ENCODE results near the gene SPEF1. TPM values are rescaled to one million over a fixed set of nuclear protein-coding genes. Genes with fewer than 3 reads are reported as not detected.
A peak's percentile ranks its signal among the peaks of the same experiment; 100 is the strongest.

Gene SPEF1
- total RNA-seq, 1 donor from 2014 or later: 0.22 TPM

- TF ChIP-seq, protein P1, sequence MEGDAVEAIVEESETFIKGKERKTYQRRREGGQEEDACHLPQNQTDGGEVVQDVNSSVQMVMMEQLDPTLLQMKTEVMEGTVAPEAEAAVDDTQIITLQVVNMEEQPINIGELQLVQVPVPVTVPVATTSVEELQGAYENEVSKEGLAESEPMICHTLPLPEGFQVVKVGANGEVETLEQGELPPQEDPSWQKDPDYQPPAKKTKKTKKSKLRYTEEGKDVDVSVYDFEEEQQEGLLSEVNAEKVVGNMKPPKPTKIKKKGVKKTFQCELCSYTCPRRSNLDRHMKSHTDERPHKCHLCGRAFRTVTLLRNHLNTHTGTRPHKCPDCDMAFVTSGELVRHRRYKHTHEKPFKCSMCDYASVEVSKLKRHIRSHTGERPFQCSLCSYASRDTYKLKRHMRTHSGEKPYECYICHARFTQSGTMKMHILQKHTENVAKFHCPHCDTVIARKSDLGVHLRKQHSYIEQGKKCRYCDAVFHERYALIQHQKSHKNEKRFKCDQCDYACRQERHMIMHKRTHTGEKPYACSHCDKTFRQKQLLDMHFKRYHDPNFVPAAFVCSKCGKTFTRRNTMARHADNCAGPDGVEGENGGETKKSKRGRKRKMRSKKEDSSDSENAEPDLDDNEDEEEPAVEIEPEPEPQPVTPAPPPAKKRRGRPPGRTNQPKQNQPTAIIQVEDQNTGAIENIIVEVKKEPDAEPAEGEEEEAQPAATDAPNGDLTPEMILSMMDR (IDR thresholded peaks at IDR 0.05; ENCODE audit: partially characterized antibody, unreplicated experiment): no peak
- H3K4me3 Mint-ChIP-seq (ENCODE audit: unreplicated experiment): peak overlapping the region; percentile 59
These were observed 3.6 kb upstream of the SPEF1 start for GRCh38 chr20:3784863-3785239.

DNA sequence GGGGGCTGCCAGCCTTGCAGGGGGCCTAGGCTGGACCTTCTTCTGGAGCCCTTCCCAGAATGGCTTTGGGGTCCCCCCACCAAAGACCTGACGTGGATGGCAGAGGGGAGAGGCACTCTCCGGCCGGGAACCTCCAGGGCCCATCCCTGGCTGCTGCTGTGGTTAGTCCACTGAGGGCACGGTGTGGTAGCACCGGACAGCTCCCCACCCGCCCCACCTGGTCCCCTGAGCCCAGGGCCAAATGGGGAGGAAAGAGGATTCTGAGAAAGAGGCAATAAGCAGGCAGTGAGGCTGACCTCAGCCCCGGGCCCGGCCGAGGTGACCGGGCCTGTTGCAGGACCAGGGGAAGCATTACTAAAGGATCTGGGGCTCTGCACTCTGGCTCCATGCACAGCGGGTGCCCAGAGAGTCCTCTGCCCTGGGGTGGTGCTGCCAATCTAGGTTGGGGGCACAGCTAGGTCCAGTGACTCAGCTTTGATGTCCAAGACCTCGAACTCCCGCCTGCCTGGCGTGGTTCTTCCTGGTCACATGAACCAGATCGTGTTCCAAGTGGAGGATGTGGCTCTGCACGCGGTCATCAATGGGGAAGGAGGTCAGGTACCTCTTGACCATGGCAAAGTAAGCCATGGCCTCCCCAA, 3.1 kb upstream of the SPEF1 start:
- TF ChIP-seq, protein P1 (IDR thresholded peaks at IDR 0.05; ENCODE audit: partially characterized antibody, unreplicated experiment): no peak
- H3K9me3 Mint-ChIP-seq (ENCODE audit: unreplicated experiment): peaks cover 5% of the 10 kb centered on the region
- no peak overlapping the region for H3K27ac Mint-ChIP-seq (ENCODE audit: unreplicated experiment)
- DNase-seq: no peak
- no peaks in the 10 kb centered on the region for H3K36me3 Mint-ChIP-seq (ENCODE audit: unreplicated experiment)
- peak overlapping the region; percentile 59 for H3K4me3 Mint-ChIP-seq (ENCODE audit: unreplicated experiment)
- peaks cover 11% of the 10 kb centered on the region for H3K4me1 Mint-ChIP-seq (ENCODE audit: low read depth, unreplicated experiment)
- peaks cover 13% of the 10 kb centered on the region for H3K27me3 Mint-ChIP-seq (ENCODE audit: unreplicated experiment)

More at GRCh38 chr20:3784863-3785239, 3.6 kb upstream of the SPEF1 start:
- Mint-ChIP-seq H3K36me3 (ENCODE audit: unreplicated experiment) (no peaks in the 10 kb centered on the region), H3K9me3 (ENCODE audit: unreplicated experiment) (peaks cover 5% of the 10 kb centered on the region), H3K27me3 (ENCODE audit: unreplicated experiment) (peaks cover 10% of the 10 kb centered on the region), H3K4me1 (ENCODE audit: low read depth, unreplicated experiment) (peaks cover 11% of the 10 kb centered on the region), H3K27ac (ENCODE audit: unreplicated experiment) (no peak overlapping the region)
- DNase-seq: no peak

DNA sequence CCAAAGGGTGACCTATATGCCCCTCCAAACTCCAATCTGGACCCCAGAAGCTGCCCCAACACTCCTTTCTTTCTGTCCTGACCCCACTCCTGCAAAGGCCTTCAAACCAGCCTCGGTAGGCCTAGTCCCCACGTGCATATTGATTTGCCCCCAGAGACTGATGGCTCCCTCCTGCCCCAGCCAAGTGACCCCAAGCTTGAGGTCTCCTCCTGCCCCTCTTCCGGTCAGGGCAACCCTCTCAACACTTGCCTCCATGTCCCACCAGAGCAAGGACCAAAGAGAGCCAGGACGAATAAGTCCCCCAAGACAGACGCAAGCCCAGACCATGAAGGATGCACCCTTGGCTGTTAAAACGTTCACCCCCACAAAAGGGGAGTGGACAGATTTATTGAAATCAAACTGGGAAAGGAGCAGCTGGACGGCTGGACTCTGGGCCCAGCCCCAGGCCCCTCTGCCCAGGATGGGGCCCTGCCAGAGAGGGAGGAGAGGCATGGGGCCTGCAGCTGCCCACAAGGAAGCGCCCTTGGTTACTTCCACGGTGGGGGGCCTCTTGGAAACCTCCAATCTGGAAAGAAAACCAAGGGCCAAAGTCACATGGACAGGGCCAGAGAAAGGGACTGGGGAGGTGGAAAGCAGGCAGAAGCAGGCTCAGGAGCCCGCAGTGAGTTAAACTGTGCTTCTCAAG, 2.4 kb upstream of the SPEF1 start:
- H3K4me1 Mint-ChIP-seq (ENCODE audit: low read depth, unreplicated experiment): peaks cover 11% of the 10 kb centered on the region
- no peak overlapping the region for H3K4me3 Mint-ChIP-seq (ENCODE audit: unreplicated experiment)
- H3K27me3 Mint-ChIP-seq (ENCODE audit: unreplicated experiment): peaks cover 12% of the 10 kb centered on the region
- H3K9me3 Mint-ChIP-seq (ENCODE audit: unreplicated experiment): peaks cover 5% of the 10 kb centered on the region
- no peaks in the 10 kb centered on the region for H3K36me3 Mint-ChIP-seq (ENCODE audit: unreplicated experiment)
- H3K27ac Mint-ChIP-seq (ENCODE audit: unreplicated experiment): no peak overlapping the region
- no peak for DNase-seq
- TF ChIP-seq, protein P1 (IDR thresholded peaks at IDR 0.05; ENCODE audit: partially characterized antibody, unreplicated experiment): no peak

DNA sequence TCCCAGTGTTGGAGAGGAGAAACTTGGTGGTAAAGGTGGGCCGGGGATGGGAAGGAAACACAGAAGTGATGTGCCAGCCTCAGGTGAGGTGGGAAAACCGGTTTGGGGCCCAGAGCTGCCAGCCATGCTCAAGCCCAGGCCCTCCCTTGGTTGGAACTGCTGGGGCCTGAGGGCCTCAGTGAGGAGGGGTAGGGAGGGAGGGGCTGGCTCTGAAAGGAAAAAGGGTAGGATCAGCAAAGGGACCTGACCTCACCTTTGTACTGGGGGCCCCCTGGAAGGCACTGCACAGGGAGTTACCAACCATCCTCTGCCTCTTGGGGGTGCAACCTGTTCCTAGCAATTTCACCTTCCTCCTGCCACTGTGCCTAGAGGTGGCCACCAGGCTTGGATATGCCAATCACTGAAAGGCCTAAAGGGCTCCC, 1.8 kb upstream of the SPEF1 start:
- Mint-ChIP-seq H3K36me3 (ENCODE audit: unreplicated experiment) (no peaks in the 10 kb centered on the region), H3K27ac (ENCODE audit: unreplicated experiment) (no peak overlapping the region), H3K4me3 (ENCODE audit: unreplicated experiment) (peak overlapping the region; percentile 34), H3K9me3 (ENCODE audit: unreplicated experiment) (peaks cover 5% of the 10 kb centered on the region), H3K4me1 (ENCODE audit: low read depth, unreplicated experiment) (peaks cover 11% of the 10 kb centered on the region), H3K27me3 (ENCODE audit: unreplicated experiment) (peaks cover 11% of the 10 kb centered on the region)
- DNase-seq: no peak
- TF ChIP-seq, protein P1 (IDR thresholded peaks at IDR 0.05; ENCODE audit: partially characterized antibody, unreplicated experiment): no peak

DNA sequence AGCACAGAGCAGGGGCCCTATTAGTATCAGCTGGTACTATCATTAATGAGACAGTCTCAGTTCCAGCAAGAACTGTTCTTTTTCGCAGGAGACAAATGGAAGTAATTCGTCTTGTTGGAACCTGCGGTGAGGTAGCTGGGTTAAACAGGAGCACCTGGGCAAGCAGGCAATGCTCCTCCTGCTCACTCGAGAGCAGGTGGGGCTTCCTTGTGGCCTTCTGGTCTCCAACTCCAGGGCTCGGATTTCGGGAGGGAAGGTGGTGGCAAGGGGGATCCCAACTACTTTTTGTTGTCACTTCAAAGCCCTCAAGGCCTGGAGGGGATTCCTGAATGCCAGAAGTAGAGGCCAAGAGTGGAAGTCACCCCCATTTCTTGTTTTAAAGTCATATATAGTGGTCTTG, 1.3 kb upstream of the SPEF1 start:
- Mint-ChIP-seq H3K4me1 (ENCODE audit: low read depth, unreplicated experiment) (peaks cover 11% of the 10 kb centered on the region), H3K27me3 (ENCODE audit: unreplicated experiment) (peaks cover 11% of the 10 kb centered on the region), H3K9me3 (ENCODE audit: unreplicated experiment) (peaks cover 5% of the 10 kb centered on the region), H3K27ac (ENCODE audit: unreplicated experiment) (no peak overlapping the region), H3K36me3 (ENCODE audit: unreplicated experiment) (no peaks in the 10 kb centered on the region), H3K4me3 (ENCODE audit: unreplicated experiment) (peak overlapping the region; percentile 34)
- TF ChIP-seq, protein P1 (IDR thresholded peaks at IDR 0.05; ENCODE audit: partially characterized antibody, unreplicated experiment): no peak
- DNase-seq: no peak
